Activated T-cell treated with anti-CD3 and anti-CD28 coated beads for 4 hours (primary cell): Measurements from ENCODE around the gene NCAPH2.
"Not testable (repeated sequence)": the region's sequence is repeated elsewhere in the genome, so short reads cannot be mapped to it uniquely, and the experiment has no call there.

ENCODE experiments used
- DNase-seq: peaks from one replicate; pipeline ENCODE4 v3.0.0-alpha.2; 2020

NCAPH2 gene

GRCh38 chr22:50520184-50520583, 12.2 kb downstream of the NCAPH2 start:
- not testable (repeated sequence) for DNase-seq

DNA sequence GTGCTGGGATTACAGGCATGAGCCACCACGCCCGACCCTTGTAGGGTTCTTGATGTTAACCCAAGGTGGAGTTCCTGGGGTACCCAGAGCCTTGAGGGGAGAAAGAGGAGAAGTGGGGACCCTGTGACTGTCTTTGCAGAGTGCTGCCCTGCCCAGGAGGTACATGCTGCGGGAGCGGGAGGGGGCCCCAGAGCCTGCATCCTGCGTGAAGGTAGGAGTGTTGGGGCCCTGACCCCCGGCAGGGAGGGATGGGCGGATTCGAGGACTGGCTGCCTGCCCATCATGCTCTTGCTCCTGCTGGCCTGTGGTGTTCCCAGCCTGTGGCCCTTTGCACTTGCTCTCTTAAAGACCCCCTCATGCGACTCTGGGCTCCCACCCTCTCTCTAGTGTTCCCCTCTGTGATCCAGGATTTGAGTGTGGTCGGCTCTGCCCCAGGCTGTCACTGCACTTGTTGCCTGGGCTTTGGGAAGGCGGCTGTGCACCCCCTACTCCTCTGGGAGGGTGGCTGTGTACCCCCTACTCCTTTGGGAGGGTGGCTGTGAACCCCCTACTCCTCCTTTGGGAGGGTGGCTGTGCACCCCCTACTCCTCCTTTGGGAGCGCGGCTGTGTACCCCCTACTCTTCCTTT, 12.9 kb downstream of the NCAPH2 start:
- no peak for DNase-seq

DNA sequence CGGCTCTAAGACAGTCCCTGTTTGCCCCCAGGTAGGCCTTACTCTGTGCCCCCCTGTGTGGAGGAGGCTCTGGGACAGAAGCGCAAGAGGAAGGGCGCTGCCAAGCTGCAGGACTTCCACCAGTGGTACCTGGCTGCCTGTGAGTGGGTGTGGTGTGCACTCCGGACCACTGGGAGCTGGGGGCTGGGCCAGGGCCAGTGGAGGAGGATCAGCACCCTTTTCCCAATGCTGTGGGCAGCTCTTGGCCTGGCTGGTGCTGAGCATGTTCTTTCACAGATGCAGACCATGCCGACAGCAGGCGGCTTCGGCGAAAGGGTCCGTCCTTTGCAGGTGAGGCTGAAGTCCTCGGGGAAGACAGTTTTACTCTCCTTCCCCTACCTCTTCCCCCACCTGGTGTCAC, 13.7 kb downstream of the NCAPH2 start:
- no peak for DNase-seq

DNA sequence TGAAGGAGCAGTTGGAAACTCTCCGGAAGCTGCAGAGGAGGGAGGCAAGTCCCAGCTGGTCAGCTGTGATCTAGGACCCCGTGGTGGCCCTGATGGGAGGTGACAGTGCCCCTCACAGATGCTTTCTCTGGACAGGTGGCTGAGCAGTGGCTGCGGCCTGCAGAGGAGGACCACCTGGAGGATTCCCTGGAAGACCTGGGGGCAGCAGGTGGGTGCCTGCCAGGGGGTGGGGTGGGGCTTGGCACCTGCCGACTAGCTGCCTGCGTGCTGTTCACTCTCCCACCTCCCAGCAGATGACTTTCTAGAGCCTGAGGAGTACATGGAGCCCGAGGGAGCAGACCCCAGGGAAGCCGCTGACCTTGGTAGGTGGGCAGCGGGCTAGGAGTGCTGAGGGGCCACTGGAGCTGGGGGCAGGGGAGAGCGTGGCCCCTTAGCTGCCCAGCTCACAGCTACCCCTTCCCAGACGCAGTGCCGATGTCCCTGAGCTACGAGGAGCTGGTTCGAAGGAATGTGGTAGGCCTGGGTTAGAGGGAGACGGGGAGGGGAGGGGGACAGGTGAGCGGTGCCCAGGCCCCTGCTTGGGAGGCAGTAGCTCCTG, 14.3 kb downstream of the NCAPH2 start:
- DNase-seq: no peak

- no peak for DNase-seq
These were observed 14.9 kb downstream of the NCAPH2 start for GRCh38 chr22:50522806-50523438.

DNA sequence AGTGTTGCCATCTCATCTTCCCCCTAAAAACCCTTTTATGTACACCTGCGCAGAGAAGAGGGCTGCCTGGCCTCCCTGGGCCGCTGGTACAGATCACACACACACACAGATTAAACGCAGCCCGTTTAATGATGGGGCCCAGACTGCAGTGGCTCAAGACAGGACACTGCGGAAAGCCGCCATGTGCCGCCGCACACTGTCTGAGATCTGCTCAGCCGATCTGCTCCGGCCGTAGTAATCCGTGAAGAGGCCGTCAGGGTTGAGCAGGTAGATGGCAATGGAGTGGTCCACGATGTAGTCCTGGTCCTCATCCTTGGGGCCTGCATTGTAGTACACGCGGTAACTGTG, 15.4 kb downstream of the NCAPH2 start:
- no peak for DNase-seq

GRCh38 chr22:50523806-50524675, 16.0 kb downstream of the NCAPH2 start:
- DNase-seq: no peak

DNA sequence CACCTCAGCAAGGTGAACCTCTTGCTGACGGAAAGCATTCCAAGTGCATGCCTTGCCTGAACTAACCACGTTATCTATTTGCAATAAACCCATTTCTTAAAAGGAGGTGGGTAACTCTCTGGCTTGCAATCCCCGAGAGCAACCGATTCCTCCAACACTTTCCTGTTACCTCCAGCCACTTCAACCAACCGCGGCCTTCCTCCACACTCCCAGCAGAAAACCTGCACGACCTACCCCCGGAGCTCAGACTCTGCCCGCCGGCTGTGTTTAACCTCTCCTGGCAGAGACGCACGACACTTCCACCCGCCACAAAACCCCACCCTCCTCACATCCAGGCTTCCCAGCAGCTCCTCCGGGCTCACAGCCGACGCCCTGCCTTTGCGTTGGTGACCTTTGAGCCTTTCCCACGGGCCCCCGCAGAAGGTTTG, 16.7 kb downstream of the NCAPH2 start:
- DNase-seq: no peak

DNA sequence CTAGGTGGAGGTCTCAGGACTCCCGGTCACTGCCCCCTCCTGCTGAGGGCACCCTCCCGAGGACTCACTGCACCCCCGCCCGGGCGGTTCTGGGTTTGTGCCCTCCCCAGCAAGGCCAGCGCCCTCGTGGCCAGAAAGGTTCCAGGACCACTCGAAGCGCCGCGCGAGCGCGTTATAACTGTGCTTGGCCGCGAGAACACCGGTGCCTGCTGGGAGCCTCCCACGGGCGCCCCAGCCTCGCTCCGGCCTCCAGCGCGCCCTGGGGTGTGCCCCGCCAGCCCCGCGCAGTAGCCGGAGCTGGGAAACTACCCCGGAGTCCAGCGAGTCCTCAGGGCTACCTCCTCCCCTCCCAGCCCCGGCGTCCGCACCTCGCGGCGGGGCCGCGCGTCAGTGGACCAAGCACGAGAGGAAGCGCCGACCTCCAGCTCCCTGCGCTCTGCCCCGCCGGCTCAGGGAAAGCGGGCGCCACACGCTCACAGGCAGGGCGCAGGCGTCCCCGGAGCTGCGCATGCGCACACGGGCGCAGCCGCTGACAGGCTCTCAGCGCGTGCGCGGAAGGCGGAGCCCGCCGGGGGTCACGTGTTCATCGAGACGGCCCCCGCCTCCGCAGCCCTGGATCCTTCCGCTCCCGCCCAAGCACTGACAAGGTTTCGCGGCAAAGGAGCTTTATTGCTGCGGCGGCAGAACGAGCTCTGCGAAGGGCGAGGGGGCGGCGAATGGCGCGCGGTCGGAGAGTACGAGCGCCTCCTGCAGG, 17.3 kb downstream of the NCAPH2 start, which contains the start of gene SCO2:
Gene SCO2 (minus strand): TSS at position 495 of the 754 bp plus-strand sequence. CDS start 1,187 bp downstream, outside the sequence.
- DNase-seq: peak; percentile 96

DNA sequence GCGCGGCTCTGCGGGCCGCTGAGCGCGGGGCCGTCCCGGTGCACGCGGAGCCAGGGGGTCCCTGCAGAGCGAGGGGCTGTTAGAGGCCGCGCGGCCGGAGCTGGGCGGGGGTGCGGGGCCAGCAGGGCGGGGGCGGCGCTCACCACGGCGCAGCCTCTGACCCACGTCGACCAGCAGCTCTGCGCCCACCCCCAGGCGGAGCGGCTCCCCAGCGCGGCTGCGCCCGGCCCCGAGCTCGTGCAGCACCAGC, 17.8 kb downstream of the NCAPH2 start:
- DNase-seq: no peak

- DNase-seq: peak; percentile 72
These were observed 18.2 kb downstream of the NCAPH2 start for GRCh38 chr22:50526108-50526833.

- DNase-seq: no peak
These were observed 19.1 kb downstream of the NCAPH2 start for GRCh38 chr22:50526834-50527801.

DNA sequence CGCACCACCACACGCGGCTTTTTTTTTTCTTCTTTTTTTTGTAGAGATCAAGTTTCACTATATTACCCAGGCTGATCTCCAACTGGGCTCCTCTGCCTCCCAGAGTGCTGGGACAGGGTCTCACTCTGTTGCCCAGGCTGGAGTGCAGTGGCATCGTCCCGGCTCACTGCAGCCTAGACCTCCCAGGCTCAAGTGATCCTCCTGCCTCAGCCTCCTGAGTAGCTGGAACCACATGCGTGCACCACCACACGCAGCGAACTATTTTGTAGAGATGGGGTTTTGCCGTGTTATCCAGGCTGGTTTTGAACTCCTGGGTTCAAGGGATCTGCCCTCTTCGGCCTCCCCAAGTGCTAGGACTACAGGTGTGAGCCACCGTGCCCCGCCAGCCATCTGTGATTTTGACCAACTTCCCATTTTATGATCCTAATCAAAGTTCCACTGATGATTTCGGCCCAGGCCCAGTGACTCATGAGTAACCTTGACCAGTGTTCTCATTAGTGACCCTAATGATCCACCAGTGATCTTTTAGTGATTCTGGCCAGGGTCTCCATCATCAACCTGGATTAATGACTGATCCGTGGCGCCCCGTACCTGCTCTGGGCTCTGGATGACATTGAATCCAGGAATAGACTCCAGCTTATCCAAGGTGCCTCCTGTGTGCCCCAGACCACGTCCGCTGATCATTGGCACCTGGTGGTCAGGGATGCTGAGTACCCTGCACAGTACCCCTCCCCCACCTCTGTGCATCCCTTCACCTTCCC, 20.1 kb downstream of the NCAPH2 start:
- no peak for DNase-seq

GRCh38 chr22:50528682-50529415, 20.8 kb downstream of the NCAPH2 start:
- DNase-seq: no peak

- DNase-seq: no peak
These were observed 21.4 kb downstream of the NCAPH2 start for GRCh38 chr22:50529416-50529896.

- peak; percentile 56 for DNase-seq
These were observed 22.0 kb downstream of the NCAPH2 start, which contains the start of gene TYMP for GRCh38 chr22:50529897-50530579. Gene TYMP (minus strand): TSS chr22:50530012. CDS start chr22:50529709, 303 bp downstream.

DNA sequence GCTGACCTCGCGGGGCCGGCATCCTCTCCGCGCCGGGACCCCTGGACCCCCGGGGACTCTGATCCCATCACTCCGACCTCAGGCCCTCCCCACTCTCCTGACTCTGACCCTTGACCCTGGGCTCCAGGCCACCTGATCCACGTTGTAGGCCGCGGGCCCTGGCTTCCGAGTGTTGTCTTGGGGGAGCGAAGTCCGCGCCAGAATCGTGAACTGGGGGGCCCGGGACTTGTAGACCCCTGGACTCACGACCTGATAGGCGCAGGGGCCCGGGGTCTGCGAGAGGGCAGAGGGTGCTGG, 22.5 kb downstream of the NCAPH2 start:
- DNase-seq: no peak

GRCh38 chr22:50530877-50531545, 23.0 kb downstream of the NCAPH2 start:
- DNase-seq: peak; percentile 73
